AML-193 (cell line): ENCODE measurements around the gene PDE4C.
A peak's percentile ranks its signal among the peaks of the same experiment; 100 is the strongest.

Experiments used
- DNase-seq, 2 experiments: peaks; one replicate each; lab custom pipeline; 2025; lab: John Stamatoyannopoulos, UW

PDE4C gene

DNA sequence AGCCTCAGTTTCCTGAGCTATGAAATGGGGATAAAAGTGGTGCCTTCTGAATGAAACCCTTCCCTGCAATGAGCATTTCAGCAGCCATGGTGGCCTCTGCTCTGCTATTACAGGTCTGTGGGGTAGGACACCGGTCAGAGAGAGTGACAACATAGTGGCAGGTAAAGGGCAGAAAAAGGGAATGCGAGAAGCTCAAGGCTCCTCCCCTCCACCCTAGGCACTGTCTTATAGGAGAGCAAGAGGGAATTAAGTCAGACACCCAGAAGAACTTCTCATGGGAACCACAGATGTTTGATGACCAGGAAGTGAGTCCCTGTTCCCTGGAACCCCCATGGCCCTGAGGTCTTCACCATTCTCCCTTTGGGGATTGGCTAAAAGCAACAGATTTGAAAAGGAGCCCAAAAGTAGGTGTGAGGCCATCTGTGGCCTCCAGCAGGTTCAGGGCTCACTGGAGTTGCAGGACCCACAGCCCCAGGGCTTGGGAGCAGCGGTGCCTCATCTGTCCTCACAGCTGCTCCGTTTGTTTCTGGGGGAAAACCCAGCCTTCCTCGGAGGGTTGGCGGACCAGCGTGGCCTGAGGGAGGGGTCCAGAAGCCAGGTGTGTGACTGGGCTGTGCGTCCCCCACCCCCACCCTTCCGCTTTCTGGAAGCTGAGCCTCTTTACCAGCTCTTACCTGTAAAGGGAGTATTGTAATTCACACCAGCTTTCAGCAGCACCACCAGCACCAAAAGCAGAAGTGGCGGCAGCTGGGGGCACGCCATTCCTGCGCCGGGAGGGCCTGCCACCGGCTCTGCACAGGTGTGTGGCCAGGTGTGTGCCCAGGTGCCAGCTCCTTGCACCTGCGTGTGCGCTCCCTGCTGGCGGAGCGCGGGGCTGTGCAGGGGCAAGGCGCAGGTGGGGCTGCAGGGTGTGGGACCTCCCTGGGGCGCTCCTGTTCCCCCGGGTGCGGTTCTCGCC is 28.6 kb upstream of the PDE4C start:
- no peak for DNase-seq

DNA sequence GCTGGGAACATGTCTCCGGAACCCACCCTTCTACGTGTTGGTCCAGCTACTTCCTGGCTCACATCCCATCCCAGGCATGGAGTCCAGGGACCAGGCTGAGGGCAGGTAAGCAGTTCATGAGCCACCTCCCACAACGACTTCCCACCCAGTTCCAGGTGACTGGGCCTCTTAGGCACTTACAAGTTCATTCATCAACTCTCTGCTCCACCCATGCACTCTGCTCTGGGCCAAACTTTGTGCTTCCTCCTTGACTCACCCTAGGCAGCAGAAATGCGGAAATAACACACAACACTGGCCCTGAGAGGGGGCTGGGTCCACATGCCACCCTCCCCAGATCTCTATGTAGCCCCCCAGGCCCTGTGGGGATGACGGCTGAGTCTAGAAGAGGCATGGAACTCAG is 27.5 kb upstream of the PDE4C start:
- peak; percentile 60 to 64 for DNase-seq

DNA sequence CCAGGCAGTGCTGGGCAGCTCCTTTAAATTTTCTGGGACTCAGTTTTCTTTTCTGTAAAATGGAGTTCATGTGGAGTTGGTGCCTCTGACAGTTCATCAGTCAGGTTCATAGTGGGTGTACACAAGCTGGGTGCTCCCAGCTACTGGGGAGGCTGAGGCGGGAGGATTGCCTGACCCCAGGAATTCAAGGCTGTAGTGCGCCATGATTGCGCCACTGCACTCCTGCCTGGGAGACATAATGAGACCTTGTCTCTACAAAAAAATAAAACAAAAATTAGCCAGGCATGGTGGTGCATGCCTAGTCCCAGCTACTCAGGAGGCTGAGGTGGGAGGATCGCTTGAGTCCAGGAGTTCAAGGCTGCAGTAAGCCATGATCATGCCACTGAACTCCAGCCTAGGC is 26.9 kb upstream of the PDE4C start:
- no peak for DNase-seq

DNA sequence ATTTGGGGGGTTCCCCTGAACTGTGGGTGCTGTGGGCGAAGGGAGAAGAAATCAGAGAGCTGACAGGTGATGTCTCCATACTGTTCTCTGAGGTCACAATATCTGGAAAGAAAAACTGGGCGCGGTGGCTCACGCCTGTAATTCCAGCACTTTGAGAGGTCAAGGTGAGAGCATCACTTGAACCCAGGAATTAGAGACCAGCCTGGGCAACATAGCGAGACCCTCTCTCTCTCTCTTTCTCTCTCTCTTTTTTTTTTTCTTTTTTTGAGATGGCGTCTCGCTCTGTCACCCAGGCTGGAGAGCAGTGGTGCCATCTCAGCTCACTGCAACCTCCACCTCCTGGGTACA is 26.1 kb upstream of the PDE4C start:
- no peak for DNase-seq

DNA sequence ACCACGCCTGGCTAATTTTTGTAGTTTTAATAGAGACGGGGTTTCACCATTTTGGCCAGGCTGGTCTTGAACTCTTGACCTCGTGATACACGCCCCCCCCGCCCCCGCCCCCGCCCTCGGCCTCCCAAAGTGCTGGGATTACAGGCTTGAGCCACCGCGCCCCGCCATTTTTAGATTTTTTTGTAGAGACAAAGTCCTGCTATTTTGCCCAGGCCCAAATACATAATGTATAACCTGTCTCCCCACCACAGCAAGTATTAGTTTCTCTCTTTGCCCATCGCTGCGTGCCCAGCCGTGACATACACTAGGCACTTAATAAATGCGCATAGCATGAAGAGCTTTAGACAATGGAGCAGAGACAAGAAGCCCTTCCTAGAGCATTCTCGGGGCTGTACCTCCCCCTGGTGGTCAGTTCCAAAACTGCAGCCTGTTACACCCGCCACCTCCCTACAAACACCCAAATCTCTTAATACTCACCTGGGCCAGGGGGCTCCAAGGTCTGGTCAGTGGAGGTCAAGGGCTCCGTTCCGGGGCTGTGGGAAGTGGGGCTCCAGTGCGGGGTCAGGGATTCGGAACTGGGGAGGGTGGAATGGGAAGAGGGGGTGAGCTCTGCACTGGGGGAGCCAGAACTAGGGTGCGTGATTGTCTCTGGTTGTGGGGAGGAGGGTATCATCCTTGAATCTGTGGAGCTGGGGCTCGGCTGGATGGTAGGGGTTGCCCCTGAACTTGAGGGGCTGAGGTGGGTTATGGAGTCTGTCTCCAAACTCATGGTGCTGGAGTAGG is 25.5 kb upstream of the PDE4C start:
- peak; percentile 38 to 60 for DNase-seq

DNA sequence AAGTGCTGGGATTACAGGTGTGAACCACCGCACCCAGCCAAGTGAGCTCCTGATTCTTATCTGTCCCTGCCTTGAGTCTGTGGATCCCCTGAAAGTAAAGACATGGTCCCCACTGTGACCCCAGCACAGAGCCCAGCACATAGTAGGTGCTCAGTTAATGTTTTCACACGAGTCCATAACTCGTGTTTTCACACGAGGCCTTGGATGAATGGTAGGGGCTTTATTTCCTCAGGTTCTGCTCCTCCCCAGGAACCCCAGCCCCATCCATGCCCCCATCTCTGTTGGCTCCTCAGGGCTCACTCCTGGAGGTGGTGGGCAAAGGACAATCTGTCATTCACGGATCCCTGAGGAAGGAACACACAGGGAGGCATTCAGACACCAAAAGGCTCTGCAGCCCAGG is 23.6 kb upstream of the PDE4C start:
- no peak for DNase-seq

DNA sequence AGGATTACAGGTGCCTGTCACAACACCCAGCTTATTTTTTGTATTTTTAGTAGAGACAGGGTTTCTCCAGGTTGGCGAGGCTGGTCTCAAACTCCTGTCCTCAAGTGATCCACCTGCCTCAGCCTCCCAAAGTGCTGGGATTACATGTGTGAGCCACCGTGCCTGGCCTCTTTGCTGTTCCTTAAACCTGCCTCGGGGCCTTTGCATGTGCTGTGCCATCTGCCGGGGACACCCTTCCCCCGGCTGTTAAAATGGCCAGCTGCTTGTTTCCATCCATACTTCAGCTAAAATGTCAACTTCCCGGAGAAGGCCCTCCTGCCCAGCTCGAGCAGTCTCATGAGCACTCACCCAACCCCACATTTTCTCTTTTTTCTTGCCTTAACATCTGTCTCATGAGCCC is 19.1 kb upstream of the PDE4C start:
- DNase-seq: no peak

DNA sequence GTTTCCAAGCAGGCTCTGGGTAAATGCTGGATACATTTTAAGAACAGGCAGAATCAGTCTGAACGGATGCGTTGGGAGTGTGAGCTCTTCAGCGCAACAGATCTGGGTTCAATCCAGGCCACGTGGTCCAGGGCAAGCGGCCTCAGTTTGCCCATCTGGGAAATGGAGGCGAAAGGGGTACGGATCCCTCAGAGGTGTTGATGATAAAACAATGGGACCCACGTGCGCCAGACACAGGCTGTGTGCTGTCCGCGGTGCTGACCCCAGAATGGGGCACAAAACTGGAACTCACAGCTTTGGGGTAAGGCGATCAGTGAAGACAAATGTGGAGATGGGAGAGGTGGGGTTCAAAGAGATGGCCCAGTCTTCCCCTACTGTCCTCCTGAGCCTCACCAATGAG is 13.1 kb upstream of the PDE4C start:
- DNase-seq: no peak

DNA sequence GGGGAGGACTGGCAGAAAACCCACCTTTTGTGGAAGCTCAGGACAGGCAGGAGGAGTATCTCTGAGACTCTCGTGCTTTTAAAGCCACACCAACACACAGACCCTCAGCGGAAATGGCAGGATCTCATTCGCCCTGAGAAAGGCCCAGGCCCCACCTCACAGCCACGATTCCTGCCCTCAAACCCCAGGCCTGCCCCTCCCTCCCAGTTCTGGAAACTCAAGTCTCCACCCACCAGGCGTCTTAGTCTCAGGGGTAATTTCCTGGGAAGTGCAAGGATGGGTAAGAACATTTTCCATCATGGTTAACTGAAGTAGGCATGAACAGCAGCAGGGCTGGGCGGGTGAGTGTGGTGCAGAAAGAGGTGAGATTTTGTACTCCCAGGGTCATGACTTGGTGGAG is 8.0 kb upstream of the PDE4C start:
- no peak for DNase-seq

DNA sequence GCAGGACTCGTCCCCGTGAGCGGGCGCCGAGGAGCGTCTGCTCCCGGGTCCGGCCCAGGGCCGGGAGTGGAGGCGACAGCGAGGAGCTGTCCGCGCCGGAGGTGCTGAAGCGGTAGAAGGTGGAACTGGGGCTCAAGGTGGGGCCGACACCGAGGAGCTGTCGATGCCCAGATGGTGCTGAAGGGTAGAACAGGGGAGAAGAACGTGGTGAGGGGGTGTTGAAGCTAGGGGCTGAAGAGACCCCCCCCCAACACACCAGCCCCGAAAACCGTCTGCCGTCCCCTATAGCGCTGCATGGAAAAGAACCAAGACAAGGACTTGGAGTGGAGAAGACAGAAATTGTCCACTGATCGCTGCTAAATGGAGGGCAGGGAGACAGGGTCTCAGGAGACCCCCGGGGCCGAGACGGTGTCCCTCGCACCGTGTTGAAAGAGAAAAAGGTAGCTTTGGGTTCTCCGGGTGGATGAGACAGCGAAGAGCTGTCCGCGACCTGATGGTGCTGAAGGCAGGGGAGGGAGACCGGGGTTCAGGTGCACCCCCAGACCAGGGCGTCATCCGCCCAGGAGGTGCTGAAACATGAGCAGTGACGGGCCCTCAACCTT is 7.1 kb upstream of the PDE4C start:
- no peak for DNase-seq

DNA sequence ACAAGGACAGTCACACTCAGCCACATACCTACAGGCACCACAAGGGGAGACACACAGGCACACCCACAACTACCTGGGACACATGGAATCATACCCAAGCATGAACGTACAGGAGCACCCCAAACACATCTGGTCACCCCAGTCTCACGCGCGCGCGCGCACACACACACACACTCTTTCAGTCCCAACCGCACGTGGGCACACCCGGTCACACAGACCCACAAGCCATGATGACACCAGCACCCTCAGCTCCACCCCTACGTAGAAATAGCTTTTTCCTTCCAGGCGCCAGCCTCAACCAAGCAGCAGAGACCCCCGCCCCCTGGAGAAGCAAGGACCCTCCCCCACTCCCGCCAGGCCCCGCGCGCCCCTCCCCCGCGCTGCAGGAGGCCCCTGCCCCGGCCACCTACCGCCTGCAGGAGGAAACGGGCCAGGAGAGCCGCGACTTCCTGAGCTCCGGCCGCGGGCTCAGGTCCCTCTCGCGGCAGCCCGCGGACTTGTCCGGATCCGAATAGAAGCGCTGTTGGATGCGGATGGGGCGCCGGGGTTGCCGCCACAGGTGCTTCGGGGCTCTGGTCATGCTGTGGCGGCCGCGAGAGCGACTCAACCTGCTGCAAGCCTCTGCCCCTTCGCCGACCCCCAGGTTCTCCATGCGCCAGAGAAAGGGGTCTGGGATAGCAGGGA is 6.4 kb upstream of the PDE4C start:
- DNase-seq: no peak

DNA sequence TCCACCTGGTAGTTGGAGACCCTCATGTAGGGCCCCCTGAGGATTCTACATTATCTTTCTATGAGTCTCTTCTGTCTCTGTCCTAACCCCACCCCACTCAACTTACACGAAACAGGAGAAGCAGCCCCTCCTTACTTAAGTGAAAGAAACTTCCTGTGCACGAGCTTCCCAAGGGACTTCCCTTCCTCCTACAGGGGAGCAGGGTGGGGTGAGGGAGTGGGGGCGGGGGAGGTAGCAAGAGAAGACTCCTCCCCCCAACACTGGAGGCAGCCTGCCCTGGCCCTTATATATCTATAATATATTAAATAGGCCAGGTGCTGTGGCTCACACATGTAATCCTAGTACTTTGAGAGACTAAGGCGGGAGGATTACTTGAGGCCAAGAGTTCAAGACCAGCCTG is 5.5 kb upstream of the PDE4C start:
- no peak for DNase-seq

DNA sequence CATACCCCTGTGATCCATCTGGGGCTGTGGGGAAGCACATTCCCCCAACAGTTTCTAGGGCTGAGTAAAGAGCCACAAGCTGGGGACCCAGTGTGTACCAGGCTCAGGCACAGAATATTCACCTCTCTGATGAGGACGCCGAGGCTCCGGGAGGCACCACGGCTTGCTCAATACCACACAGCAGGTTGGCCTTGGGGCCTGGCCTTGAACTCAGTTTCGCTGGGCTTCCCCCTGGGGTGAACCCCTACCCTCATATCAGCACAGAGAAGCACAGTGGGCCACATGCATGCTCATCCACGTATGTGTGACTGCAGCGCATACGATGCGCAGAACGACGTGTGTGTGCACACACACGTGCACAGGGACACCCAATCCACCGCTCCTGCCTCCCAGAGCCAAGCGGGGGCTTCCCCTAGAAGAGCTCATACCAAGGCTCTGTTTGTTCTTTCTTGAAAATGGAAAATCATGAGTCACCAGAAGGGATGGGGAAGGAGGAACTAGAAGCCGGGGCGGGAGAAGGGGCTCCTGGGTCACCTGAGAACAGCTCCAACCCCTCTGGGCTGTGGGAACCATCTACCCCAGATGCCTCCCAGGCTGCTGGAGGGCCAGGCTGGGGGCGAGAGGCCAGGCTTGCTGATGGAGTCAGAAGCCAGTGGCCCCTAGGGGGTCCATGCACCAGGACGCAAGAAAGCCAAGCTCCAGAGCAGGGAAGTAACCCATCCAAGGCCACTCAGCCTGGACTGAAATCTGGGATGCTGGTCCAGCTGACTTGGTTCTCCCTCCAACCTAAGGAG is 4.9 kb upstream of the PDE4C start:
- no peak for DNase-seq

DNA sequence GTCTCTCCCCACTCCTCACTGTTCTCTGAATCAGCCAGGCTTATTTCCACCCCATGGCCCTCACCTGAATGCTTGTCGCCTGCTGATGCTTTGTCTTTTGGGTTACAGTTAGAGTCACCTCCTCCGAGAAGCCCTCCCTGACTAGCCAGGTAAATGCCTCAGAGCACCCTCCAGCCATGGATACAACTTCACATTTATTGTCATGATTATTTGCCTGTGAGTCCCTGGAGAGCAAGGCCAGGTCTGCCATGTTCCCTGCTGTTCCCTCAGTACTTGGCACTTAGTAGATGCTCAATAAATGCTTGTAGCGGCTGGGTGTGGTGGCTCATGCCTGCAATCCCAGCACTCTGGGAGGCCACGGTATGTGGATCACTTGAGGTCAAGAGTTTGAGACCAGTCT is 3.7 kb upstream of the PDE4C start:
- DNase-seq: no peak

DNA sequence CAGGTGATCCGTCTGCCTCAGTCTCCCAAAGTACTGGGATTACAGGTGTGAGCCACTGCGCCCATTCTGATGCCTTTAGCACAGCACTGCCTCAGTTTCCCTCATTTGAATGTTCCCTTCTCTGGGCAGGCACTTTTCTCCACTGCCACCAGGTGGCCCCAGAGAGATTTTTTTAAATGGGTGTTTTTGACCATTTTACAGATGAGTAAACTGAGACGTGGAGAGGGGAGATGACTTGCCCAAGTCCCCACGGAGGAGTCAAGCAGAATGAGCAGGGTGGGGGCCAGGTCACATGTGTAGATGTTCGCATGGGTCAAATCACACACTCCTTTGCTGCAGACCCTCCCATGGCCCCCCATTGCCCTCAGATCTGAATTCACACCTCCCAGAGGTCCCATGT is 3.2 kb upstream of the PDE4C start:
- no peak for DNase-seq

DNA sequence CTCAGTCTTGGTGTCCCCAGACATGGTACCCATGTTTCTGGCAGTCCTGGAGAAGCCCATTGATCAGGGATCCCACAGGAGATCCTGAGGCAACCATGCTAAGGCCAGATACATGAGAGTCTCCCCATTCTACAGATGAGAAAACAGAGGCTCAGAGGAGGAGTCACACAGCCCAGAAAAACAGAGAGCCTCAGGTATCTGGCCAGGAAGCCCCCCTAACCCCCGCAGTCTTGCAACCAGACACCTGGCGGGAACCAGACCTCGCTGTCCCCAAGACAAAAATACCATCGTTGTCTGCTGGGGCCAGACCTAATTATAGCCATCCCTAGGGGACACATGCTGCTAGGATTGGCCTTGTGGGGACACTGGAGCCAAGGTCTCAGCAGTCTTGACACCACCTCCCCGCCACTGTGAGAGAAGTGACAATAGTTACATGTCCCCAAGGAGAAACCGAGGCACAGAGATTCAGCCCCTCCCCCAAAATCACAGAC is 1.6 kb upstream of the PDE4C start:
- DNase-seq: no peak

DNA sequence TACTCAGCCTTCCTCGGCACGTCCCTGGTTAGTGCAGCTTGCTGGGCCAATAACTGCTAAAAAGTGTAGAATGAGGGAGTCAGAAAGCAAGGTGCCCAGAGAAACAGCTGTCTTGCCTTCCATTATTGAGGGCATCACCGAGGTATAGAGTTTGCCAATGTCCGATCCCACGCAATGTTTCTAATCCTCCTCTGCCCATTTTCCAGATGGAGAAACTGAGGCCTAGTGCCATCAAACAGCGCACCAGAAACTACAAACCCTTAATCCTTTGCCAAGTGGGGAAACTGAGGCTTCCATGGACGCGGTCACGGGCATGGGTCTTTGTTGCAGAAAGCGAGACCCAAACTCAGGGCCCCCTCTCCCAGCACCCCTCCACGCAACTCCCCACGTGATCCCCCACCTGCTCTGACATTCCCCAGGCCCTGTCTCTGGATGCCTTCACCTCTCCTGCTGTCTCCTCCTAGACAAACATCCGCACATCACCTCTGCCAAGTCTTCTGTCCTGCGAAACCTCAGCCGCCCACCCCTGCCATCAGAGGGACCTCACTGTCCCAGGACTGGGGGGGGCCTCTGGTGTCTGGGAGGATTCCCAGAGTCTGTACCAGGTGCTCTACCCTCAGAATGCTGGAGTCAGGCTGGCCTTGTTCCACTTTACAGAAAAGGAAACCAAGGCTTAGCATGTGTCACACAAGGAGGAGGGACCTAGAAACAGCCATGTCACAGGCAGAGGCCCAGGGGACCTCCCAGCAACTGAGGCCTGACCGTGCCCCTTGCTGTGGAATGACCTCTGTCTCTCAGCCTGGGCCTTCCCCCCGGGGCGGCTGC is 930 bp upstream of the PDE4C start:
- no peak for DNase-seq

DNA sequence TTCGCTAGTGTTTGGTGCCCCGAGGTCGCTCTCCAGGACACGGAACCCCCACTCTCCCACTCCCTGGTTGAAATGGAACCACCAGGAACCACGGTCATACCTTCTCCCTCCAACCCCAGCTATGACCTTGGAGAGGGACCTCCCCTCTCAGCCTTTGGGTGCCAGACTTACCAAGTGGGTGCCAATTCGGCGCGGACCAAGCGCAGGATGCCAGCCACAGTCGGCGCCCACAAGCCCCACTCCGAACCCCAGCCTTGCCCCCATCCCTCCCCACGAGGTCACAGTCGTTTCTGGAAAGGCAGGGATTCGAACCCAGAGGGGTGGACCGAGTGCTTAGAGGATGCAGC is 910 bp downstream of the PDE4C start:
- DNase-seq: no peak

DNA sequence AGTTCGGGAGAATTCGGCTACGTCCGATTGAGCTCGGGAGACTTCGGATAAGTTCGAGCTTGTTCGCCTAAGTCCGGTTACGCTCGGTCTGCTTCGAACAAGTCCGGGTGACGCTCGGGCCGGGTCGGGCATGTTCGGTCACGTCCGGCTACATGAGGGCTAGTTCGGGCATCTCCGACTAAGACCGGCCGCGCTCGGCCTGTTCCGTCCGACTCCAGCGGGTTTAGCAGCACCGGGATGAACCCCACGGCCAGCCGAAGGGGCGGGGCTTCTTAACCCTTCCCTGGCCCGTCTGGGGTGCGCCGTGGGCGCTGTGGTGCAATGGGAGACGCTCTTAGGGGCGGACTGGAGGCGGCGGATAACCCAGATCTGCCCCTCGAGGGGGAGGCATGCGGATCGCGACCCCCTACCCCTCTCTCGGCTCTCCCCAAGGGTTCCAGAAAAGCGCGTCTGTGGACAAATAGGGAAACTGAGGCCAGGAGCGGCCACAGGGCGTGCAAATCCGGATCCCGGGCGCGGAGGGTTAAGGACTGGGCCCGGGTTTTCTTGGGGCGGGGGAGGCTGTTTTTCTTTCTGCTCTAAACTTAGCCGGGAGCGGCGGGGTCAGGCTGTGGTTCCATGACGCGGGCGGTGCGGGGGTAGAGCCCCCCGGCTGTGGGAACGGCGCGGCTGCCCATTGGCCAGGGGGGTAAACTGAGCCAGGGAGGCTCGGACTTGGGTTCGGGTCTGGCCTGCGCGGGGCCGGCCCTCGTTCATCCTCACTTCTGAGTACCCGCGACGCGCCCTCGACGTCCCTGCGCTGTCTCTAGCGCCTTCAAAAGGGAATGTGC is 1.5 kb downstream of the PDE4C start:
- no peak for DNase-seq
